ENCODE data around the gene DUS1L.

DUS1L gene

GRCh38 chr17:82038796-82039409, 26.7 kb downstream of the DUS1L start:
- DNase-seq = peak; percentile 67 to 81

GRCh38 chr17:82037889-82038195, 27.8 kb downstream of the DUS1L start:
- no peak for DNase-seq

GRCh38 chr17:82037092-82037888, 28.3 kb downstream of the DUS1L start, which contains the start of gene DCXR:
Gene DCXR (minus strand): TSS chr17:82037697. CDS start chr17:82037682, 15 bp downstream.
- DNase-seq = peak; percentile 96

GRCh38 chr17:82036634-82037091, 28.9 kb downstream of the DUS1L start:
- no peak for DNase-seq

GRCh38 chr17:82035956-82036633, 29.5 kb downstream of the DUS1L start:
- no peak for DNase-seq

- DNase-seq = no peak
Observed at GRCh38 chr17:82035488-82035887, 30.1 kb downstream of the DUS1L start.

GRCh38 chr17:82034371-82035011, 31.1 kb downstream of the DUS1L start:
- DNase-seq = no peak

GRCh38 chr17:82033359-82034085, 32.1 kb downstream of the DUS1L start:
- no peak for DNase-seq

- no peak for DNase-seq
Observed at GRCh38 chr17:82031885-82032627, 33.5 kb downstream of the DUS1L start.

GRCh38 chr17:82031303-82031884, 34.2 kb downstream of the DUS1L start, which contains the start of gene RAC3:
Gene RAC3 (plus strand): TSS chr17:82031678. CDS start chr17:82031762, 84 bp downstream.
- peak in 1 of 2 donors; percentile 25 for DNase-seq

- DNase-seq = peak; percentile 76 to 87
Observed at GRCh38 chr17:82030470-82031302, 34.9 kb downstream of the DUS1L start.

GRCh38 chr17:82029990-82030469, 35.6 kb downstream of the DUS1L start:
- DNase-seq = no peak

- no peak for DNase-seq
Observed at GRCh38 chr17:82029391-82029790, 36.2 kb downstream of the DUS1L start.

- no peak for DNase-seq
Observed at GRCh38 chr17:82028966-82029365, 36.6 kb downstream of the DUS1L start.

- no peak for DNase-seq
Observed at GRCh38 chr17:82028246-82028645, 37.4 kb downstream of the DUS1L start.

- no peak for DNase-seq
Observed at GRCh38 chr17:82025401-82026107, 40.0 kb downstream of the DUS1L start.

GRCh38 chr17:82024859-82025258, 40.7 kb downstream of the DUS1L start:
- DNase-seq = no peak

- peak; percentile 21 to 70 for DNase-seq
Observed at GRCh38 chr17:82023447-82024241, 42.0 kb downstream of the DUS1L start.
